ENCODE measurements around the gene SPATA13. TPM values are rescaled to one million over a fixed set of nuclear protein-coding genes. Genes with fewer than 3 reads are reported as not detected.

Gene SPATA13
- total and polyA plus RNA-seq, 12 donors = 20.0 to 85.5 (median 31.0) TPM

GRCh38 chr13:24209138-24209537 lies 48.6 kb downstream of the SPATA13 start:
- H3K36me3 ChIP-seq (replicated peaks in 1 of 2) = no peaks in the 10 kb centered on the region
- WGBS, 4 donors = 68 to 90% (median 82%) methylated on average over 5 of the region's 5 CpGs
- H3K27ac ChIP-seq = peak overlapping the region in 4 of 5 donors; percentile 48 to 72 (median 66)
- peaks cover 12 to 31% of the 10 kb centered on the region in 2 donors for H3K4me1 ChIP-seq (replicated peaks in 1 of 2)
- H3K9me3 ChIP-seq (replicated peaks in 1 of 3) = no peaks in the 10 kb centered on the region
- intact Hi-C loops (cut with DNase I) = no loop called here
- H3K27me3 ChIP-seq = no peaks in the 10 kb centered on the region
- TF ChIP-seq CTCF (IDR thresholded peaks at IDR 0.05) = no peak
- no peak for TF ChIP-seq POLR2A (IDR thresholded peaks at IDR 0.05)
- DNase-seq = no peak
- no peak overlapping the region for H3K4me3 ChIP-seq

GRCh38 chr13:24212254-24212653 lies 51.7 kb downstream of the SPATA13 start:
- Histone ChIP-seq H3K9me3 (replicated peaks in 1 of 3) (no peaks in the 10 kb centered on the region), H3K27me3 (no peaks in the 10 kb centered on the region), H3K27ac (no peak overlapping the region), H3K4me1 (replicated peaks in 1 of 2) (peaks cover 12 to 51% of the 10 kb centered on the region in 2 donors), H3K4me3 (no peak overlapping the region), H3K36me3 (replicated peaks in 1 of 2) (no peaks in the 10 kb centered on the region)
- no peak for DNase-seq
- WGBS, 4 donors = 81 to 91% (median 86%) methylated on average over 5 of the region's 5 CpGs
- TF ChIP-seq CTCF (IDR thresholded peaks at IDR 0.05) (no peak), POLR2A (IDR thresholded peaks at IDR 0.05) (no peak)
- intact Hi-C loops (cut with DNase I) = no loop called here

GRCh38 chr13:24212674-24213073 lies 52.2 kb downstream of the SPATA13 start:
- Histone ChIP-seq H3K4me1 (replicated peaks in 1 of 2) (peaks cover 13 to 53% of the 10 kb centered on the region in 2 donors), H3K9me3 (replicated peaks in 1 of 3) (no peaks in the 10 kb centered on the region), H3K27me3 (no peaks in the 10 kb centered on the region), H3K36me3 (replicated peaks in 1 of 2) (no peaks in the 10 kb centered on the region), H3K4me3 (no peak overlapping the region), H3K27ac (peak overlapping the region in 1 of 5 donors; percentile 20)
- TF ChIP-seq POLR2A (IDR thresholded peaks at IDR 0.05) (no peak), CTCF (IDR thresholded peaks at IDR 0.05) (no peak)
- intact Hi-C loops (cut with DNase I) = no loop called here
- WGBS, 4 donors = 47 to 57% (median 53%) methylated on average over 6 to 7 of the region's 7 CpGs
- DNase-seq = peak in 1 of 7 donors; percentile 30

GRCh38 chr13:24213932-24214331 lies 53.4 kb downstream of the SPATA13 start:
- H3K27ac ChIP-seq = no peak overlapping the region
- peaks cover 12 to 55% of the 10 kb centered on the region in 2 donors for H3K4me1 ChIP-seq (replicated peaks in 1 of 2)
- H3K9me3 ChIP-seq (replicated peaks in 1 of 3) = no peaks in the 10 kb centered on the region
- 47 to 66% (median 53%) methylated on average over 3 of the region's 3 CpGs for WGBS, 4 donors
- H3K27me3 ChIP-seq = no peaks in the 10 kb centered on the region
- H3K4me3 ChIP-seq = no peak overlapping the region
- peak in 2 of 7 donors; percentile 57 to 60 for DNase-seq
- no peaks in the 10 kb centered on the region for H3K36me3 ChIP-seq (replicated peaks in 1 of 2)
- intact Hi-C loops (cut with DNase I) = no loop called here
- no peak for TF ChIP-seq CTCF (IDR thresholded peaks at IDR 0.05)
- TF ChIP-seq POLR2A (IDR thresholded peaks at IDR 0.05) = no peak

Measured in adrenal gland (tissue), 12 donors.